T-helper 2 cell (primary cell): ENCODE results near the gene CES2.

ENCODE experiments used
- DNase-seq, 5 experiments: peaks; one replicate each; pipeline versions ENCODE4 v3.0.0 to v3.0.0-alpha.2; 2012 to 2022

The CES2 gene

DNA sequence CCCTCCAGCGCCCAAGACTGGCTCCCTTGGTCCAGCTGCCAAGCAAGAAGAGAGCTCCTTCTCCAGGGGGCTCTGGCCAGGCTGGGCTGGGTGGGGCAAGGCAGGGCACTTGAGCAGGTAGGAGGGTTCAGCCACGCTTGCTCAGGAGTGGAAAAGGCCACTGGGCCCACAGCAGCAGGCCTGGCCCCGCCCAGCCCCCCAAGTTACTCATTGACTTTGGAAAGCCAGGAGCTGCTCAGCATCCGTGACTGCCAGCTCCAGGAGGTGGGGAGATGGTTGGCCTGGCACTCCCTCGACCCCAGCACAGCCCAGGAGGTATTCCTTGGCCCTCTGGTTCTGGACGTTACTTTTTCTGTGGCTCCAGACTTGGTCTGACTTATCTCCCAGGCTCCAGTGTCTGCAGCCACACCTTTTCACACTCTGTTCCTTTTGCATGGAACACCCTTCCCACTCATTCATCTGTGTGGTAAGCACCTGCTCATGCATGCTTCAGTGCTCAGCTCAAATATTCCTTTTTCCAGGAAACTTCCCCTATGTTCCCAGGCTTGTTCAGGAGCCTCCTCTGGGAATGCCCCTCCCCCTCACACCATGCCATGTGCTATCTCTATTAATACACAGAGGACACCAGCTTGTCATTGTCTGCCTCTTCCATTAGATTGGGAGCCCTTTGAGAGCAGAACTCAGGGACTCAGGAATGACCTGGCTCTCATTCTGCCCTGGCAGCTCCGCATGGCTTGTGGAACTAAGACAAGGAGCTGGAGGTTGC is 16.3 kb upstream of the CES2 start, which contains the start of gene CDH16:
TSS of gene CDH16 (minus strand) at position 83 of the 766 bp plus-strand sequence. CDS start 820 bp downstream, outside the sequence.
- no peak for DNase-seq

DNA sequence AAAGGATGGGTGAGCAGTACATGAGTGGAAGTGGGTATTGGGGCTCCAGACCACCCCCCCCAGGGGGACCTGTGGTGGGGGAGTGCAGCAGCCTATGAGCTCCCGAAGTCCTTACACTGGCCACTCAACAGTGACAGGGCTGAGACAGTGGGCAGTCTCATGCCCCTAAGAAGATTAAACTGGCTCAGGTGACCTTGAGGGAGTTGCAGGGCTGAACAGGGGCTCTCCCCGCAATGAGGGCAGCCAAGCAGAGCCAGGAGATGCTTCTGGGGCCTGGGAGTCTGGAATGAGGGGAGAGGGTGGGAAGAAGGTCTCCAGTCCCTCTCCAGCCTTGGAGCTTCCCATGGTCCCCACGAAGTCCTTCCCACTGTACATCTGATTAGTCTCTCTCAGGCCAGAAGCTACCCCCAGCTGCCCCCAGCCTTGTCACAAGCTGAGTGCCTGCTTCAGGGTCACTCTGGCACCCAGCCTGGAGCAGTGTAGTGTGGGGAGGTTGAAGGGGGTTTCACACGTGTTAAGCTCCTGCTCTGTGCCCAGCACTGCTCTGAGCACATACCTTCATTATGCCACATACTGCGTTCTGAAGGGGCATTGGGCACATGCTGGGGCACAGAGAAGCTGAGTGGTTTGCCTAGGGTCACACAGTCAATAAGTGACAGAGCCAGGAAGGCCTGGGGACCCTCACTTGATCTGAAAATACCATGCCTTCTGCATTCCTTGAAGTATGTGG is 15.6 kb upstream of the CES2 start:
- DNase-seq, result no peak

DNA sequence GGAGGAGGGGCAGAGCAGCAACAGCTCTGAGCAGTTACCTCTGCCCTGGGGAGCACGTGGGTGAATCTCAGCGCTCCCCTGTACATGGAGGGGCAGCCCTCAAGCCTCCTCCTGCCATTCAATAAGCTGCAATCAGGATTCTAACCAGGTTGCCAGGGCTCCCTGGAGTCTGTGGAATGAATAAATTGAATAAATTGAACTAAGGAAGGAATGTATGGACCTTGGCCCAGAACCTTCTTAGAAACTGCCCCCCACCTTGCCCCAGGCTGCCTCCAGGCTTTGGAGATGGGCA is 15.1 kb upstream of the CES2 start:
- DNase-seq, result no peak

DNA sequence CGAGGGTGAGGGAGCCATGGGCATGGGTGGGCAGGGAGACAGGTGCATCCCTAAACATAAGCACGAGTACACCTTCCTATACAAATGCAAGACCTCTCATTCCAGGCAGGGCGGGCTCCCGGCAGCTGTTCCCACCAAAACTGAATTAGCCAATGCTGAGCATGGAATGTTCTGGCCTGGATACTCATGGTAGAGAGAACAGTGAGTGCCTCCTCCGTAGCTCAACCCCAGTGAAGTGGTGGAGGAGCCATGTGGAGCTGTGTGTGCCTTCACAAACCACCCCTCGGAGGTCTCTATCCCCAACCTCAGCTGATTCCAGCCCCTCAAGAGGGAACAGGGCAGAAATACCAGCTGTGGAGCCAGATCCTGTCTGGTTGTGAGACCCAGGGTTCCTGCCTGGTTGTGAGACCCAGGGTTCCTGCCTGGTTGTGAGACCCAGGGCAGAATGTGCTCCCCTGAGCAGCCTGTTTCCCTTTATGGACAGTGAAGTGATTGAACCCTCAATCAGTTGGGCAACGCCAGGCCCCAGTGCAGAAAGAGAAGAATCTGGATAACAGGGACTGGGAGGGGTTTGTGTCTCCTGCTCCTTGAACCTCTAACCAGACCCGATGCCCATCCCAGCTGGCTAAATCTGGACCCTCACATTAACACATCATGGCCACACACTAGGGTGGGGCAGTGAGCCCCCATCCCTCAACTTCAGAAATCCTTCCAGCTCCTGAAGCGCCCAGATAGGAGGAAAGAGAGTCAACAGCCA is 14.2 kb upstream of the CES2 start:
- DNase-seq, result no peak

DNA sequence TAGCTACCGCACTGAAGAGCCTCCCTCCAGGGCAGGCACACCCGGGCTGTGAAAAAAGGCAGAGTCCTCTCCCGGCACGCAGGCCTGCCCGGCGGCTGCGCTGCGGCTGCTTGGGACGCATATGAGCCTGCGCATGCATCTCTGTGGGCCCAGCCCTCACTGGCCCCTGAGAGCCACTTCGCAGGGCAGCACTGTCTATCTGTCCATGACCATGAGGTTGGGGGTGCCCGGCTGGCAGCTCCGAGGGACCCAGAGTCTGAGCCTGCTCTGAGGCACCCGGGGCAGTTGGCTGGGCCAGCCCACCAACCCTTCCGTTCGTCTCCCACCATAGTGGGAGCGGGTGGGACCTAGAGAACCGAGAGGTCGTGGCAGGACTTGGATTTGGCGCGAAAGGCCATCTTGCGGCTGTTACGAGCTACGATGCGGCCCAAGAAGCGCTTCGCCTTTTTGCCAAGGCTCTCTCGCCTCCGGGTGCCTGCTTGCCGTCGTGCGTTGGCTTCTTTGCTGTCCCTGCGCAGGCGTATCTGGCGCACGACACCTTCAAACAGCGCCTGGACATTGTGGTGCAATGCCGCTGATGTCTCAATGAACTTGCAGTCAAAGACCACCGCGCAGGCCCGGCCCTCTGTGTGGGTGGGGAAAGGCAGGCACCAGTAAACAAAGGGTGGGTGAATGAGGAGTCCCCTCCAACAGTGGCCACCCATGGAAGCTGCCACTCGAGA is 13.4 kb upstream of the CES2 start:
- no peak for DNase-seq

DNA sequence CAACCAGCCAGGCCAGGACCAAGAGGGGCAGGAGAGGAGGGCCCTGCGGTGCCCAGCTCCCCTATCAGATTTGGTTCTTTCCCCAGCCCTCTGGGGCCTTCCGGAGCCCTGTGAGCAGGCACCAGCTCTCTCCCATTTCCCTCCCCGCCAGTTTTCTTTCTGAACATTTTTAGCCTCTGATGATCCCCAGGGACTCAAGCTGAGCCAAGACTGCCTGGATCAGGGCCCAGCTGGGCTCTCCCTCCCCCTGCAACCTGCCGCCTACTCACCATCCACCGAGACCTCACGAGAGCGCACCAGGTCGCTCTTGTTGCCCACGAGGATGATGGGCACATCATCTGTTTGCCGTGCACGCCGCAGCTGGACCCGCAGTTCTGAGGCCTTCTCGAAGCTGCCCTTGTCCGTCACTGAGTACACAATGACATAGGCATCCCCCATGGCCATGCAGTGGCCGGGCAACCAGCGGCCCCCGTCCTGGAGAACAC is 12.0 kb upstream of the CES2 start:
- DNase-seq, result no peak

DNA sequence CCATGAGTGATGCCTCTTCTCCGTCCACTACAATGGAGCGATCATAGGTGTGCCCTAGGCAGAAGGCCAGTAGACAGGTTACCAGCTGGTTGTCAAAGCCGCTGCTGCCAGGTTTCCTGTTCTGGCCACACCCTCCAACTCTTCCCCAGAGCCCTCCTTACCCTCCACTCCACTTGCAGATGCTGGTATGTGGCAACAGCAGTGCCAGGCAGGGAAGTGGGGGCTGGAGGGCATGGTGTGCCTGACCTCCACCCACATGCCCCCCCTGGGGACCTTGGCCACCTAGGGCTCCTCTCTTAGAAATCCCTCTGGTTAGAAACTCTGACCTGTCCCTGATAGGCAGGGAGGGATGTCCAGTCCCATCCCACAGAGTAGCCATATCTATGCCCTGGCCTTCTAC is 11.4 kb upstream of the CES2 start:
- DNase-seq, result no peak

DNA sequence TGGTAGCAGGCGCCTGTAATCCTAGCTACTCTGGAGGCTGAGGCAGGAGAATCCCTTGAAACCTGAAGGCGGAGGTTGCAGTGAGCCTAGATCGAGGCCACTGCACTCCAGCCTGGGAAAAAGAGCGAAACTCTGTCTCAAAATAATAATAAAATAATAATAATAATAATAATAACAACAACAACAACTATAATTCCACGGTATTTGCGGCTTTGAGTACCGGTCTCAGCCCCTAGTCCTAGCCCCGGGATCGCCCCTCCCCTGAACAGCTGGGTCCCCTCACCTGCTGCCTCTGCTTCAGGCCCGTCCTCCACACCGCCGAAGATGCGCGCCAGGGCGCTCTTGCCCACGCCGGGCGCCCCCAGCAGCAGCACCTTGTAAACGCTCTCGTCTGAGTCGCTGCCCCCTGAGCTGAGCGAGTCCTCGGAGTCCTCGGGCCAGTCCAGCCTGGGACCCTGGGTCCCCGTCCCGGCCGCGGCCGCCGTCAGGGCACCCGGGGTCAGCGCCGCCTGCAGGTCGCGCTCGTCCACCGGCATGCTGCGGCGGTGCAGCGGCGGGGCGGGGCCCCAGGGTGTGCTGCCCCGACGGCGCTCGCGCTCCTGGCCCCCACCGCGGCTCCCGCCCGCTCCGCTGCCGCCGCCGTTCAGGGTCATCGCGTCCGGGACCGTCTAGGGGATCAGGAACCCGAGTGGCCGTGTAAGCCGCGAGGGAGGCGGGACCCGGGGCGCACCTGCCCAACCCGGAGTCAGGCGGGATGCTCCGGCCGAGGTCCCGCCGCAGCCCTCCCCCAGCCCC is 10.6 kb upstream of the CES2 start:
- DNase-seq, result peak in 4 of 5 experiments; percentile 19 to 46 (median 26)

DNA sequence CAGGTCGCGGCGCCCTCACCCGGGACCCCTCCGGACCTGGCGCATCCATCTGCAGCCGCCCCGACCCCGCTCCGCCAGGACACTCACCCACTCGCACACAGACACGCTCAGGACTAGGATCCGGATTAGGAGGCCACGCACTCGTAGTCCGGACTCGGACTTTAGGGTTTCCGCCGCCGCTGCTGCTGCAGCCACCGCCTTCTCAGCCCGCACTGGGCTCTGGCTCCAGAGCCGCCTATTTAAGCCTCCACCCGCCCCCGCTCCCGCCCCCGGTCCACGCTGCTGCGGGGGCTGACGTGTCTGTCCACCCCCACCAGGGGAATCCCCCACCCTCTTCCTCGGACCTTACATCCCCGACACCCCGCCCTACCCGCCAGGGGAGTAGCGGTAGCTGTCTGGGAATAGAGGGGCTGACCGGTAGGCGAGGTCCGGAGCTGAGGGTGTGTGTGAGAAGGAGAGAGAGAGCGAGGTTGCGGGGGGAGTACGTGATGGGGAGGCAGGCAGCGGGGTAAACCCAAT is 9.9 kb upstream of the CES2 start, which contains the start of gene RRAD:
TSS of gene RRAD (minus strand) at position 214 of the 519 bp plus-strand sequence. CDS start 356 bp downstream, outside the sequence.
- DNase-seq, result no peak

DNA sequence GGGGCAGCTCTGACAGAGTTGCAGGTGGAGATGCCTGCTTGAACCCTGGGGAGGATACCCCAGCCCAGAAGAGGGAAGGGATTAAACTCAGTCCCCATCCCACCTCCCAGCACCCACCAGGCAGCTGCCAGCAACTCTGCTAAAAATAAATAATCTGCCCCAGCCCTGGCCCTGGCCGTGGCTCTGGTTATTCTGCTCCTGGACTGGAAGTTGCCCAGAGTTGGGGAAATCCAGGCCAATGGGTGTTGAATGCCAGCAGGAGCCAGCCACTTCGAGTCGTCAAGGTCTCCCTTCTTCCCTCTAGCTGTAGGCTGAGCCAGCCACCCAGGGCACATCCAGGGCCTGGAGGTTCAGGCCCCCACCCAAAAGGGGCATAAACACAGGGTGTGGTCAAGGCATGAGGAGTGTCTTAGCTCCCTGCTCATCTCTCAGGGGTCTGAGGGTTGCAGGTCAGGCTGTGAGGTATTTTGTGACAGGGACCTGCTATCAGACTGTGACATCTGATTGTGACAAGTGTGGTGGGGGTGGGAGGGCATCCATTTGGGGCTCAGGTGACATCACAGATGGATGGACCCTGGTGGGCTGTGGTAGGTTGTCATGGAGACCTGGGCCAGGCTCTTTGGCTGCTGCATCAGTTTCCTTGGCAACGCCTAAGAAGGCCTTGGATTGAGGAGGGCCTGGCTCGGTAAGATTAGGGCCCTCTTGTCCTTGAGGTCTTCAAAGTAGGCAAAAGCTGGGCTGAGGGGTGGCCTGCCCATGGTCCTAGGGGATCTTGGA is 9.0 kb upstream of the CES2 start:
- DNase-seq, result no peak

DNA sequence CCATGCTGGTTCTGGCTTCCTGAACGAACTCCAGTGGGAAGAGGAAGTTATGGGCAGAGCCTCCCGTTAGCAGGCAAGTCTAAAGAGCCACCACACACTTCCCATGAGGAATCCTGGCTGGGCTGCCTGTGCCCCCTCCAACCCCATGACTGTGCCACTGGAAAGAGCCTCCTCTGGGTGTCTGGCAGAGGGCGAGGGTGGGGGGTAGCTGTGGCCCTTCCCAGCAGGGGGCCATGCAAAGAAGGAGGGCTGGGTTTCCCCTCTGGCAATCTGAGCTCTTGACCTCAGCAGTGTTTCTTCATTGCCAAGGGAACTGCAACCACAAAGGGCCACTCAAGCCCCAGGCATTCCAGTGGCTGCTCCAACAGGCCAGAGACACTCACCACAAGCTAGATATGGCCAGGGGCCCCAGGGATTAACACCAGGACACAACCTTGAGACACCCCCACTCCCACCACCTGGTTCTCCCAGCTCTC is 8.3 kb upstream of the CES2 start:
- DNase-seq, result no peak

DNA sequence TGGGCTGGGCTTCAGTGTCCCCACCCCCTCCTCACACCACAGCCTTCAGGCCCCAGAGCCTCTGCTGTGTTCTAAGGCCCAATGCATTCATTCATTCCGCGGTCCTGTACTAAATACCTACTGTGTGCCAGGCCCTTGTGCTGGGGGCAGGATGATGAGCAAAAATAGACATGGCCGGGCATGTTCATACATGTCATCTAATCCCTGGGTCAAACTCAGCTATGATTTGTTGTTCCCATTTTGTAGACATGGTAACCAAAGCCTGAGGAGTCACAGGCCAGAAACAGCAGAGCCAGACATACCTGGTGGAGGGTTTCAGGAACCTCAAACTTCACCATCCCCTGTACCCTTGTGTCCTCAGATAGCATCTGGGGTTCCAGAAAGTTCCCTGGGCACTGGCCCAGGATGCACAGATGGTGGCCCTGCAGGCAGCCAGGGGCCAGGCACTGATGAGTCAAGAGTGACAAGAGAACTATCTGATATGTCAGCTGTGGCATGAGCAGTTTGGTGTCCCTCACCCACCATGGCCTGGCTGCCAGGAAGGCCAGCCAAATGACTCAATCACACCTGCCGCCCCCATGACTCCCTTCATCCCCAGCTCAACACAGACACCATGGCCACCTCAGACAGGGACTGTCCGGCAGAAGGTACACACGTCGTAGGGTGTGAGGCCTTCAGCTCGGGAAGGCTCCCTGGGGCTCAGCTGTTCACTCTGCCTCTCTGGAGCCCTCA is 7.2 kb upstream of the CES2 start:
- DNase-seq, result no peak

DNA sequence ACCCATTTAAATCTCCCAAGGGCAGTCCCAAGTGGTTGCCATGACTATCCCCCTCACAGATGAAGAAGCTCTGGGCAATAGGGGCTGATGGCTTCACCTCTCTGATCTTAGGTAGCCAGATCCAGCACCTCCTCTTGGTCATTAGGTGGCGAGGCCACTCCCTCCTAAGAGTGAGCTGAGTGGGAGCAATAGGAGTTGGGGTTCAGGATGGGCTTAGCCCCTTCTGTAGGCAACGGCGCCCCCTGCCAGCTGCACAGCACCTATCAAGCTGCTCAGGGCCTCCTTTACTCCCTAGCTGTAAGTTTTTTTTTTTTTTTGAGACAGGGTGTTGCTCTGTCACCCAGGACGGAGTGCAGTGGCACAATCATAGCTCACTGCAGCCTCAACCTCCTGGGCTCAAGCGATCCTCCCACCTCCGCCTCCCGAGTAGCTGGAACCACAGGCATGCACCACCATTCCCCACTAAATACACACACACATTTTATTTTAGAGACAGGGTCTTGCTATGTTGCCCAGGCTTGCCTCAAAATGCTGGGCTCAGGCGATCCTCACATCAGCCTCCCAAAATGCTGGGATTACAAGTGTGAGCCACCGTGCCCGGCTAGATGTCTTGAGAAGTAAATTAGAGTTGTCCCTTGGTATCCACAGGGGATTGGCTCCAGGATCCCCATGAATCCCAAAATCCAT is 6.5 kb upstream of the CES2 start:
- peak in 1 of 5 experiments; percentile 55 for DNase-seq

DNA sequence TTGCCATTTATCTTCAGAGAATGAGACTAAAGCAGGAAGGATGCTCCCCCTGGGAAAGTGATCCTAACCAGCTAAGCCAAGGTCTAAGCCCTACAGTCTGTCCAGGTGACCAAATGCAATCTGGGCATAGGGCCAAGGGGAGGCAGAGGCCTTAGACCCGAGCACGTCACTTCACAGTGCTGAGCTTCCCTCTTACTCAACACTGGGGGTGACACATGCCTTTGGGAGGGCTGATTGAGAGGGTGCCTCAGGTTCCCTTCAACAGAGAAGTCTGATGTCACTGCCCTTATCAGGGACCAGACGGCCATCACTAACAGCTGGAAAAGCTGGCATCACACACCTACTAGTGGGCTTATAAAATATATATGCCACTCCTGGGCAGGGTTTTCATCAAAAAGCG is 5.1 kb upstream of the CES2 start:
- no peak for DNase-seq

DNA sequence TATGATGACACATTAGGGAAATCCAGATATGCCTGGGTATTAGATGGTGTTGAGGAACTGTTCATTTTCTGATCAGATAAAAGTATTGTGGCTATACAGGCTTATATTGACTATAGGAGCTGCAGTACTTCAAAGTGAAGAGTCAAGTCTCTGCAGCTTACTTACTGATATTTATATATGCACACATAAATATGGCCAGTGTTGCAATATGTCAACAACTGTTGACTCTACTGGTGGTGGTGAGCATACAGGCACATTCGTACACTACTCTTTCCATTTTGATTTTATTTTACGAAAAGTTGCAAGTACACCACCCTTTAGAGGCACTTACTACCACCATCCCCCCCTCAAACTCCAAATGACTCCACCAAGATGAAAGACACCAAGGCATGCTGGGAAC is 3.7 kb upstream of the CES2 start:
- peak in 1 of 5 experiments; percentile 16 for DNase-seq

DNA sequence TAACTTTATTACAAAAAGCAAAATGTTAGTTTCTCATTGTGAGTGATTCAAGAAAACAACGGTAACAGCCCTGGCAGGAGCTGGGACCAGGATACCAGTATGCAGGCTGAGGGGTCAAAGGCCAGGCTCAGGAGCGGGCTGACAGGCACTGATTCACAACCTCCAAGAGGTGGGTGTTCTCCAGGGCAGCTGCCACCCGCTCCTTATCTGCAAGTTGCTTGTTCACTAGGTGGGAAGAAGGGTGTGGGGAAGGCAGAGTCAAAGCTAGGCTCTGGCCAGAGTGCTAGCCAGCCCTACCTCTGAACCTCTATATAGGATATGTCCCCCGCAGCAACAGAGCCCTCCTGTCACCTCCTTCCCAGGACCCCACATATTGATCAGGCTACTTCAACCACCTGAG is 3.2 kb upstream of the CES2 start:
- no peak for DNase-seq

DNA sequence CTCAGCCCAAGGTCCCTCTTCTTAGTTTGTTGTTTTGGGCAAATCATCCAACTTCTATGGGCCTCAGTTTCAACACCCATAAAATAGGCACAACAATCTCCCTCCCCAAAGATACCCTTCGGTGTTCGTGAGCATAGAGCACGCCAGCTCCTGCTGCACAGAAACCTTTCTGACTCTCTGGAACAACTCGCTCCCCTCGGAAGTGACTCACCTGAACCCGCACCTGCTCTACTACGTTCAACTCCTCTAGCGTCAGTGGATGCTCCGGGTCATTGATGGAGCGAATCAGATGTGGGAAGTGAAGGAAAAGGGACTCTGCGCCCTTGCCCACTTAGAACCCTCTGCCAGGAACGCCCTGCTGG is 1.6 kb upstream of the CES2 start:
- peak in 1 of 5 experiments; percentile 37 for DNase-seq

DNA sequence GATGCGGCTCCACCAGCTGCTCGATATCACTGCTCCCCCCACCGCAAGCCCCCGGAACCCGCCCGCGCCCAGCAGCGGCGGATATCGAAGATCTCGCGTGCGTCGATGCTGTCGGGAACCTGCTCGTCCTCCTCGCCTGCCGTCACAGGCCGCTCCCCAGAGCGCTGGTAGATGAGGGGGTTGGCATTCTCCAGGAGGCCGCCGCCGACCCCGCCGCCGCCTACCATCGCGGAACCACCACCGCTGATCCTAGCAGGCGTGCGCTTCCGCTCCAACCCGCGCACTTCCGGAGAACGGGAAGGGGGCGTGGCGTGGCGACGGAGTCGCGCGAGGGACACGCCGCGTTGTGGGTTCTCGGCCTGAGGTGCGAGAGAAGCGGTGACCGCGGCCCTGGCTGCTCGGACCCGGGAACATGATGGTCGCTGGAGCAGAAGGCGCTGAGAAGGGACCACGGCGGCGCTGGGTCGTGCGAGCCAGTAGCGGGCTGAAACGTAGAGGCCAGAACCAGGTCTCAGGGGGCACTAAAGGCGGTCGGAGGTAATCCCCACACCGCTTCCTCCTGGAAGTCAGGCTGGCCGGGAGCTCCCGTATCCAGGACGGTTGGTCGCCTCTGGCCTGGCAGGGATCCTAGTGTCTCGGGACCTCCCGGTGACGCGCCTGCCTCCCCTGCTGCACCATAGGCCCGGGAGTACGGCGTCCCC is 1.0 kb upstream of the CES2 start, which contains the start of gene CIAO2B:
TSS of gene CIAO2B (minus strand) at position 265 of the 701 bp plus-strand sequence. CDS start at position 227, 38 bp downstream.
- DNase-seq, result peak; percentile 80 to 92 (median 85)
